ENCODE measurements around the gene GLYATL1.

DNA sequence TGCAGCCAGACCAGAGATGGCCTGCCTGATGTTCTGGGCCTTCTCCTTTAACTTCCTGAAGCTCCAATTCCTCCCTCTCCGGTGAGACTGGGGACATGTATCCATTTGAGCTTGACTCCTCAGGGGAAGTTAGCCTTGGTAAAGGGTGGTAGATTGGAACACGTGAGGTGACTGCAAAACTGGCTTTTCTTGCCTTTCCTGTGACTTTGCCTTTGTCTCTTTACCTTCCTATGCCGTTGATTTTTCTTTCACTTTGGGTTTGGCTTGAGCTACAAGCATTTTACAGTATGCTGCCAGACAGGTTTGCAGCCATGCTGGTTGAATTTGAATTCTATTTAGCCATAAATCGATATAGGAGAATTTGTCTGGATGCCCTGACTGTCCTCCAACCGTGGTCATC, 16.8 kb upstream of the GLYATL1 start:
- TF ChIP-seq ARNT2 (CRISPR knock-in tag; IDR thresholded peaks at IDR 0.05; ENCODE audit: low read depth) (no peak), MXI1 (IDR thresholded peaks at IDR 0.05; ENCODE audit: borderline replicate concordance, low read depth, low read length) (no peak)
